Activated CD8-positive, alpha-beta memory T cell treated with anti-CD3 and anti-CD28 coated beads, Interleukin-2, amount 50 U/mL, for 24 hours (primary cell): ENCODE results near the gene CPED1.
"Not testable (repeated sequence)": the region's sequence is repeated elsewhere in the genome, so short reads cannot be mapped to it uniquely, and the experiment has no call there.

Experiments used
- DNase-seq: peaks from one replicate; pipeline ENCODE4 v3.0.0-alpha.2; 2020; ENCODE audit errors: extremely low read depth

The CPED1 gene

DNA sequence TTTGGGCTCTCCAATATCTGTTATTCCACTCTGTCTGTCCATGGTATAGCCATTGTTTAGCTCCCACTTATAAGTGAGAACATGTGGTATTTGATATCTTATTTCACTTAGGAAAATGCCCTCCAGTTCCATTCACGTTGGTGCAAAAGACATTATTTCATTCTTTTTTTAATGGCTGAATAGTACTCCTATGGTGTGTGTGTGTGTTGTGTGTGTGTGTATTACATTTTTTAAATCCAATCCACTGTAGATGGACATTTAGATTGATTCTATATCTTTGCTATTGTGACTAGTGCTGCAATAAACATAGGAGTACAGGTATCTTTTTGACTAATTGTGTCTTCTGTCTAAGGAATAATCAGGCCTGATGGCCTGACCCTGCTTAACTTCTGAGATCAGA lies 7.4 kb upstream of the CPED1 start:
- no peak for DNase-seq

- no peak for DNase-seq
Observed at GRCh38 chr7:120981888-120982615, 6.5 kb upstream of the CPED1 start.

GRCh38 chr7:120983592-120983991 lies 4.9 kb upstream of the CPED1 start:
- DNase-seq, result not testable (repeated sequence)

- DNase-seq, result no peak
Observed at GRCh38 chr7:120984406-120984805, 4.1 kb upstream of the CPED1 start.

DNA sequence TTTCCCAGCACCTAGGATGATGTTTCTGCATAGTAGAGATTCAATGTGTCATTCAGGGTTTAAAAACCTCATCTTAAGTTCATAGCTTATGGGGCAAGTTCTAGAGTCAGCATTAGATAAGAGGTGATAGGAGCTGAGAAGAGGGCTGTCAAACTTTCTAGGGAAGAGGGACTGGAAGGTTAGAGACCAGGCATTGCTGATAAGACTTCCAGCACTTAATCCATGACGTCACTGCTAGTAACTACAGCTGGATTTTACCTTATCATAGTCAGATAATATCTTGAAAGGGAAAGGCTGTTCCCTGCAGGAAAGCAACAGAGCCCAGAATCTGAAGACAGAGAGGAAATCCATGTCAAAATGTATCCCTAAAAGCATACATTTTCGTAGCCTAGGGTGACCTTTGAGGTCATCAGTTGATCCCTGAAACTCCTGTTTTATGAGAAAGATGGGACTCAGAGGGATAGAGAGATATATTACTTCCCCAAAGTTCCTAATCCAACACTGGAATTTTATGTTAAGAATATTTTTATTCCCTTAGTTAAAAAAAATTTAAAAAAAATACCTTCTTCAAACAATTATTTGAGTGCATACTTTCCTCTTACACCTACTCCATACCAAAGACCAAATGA lies 3.3 kb upstream of the CPED1 start:
- DNase-seq, result no peak

DNA sequence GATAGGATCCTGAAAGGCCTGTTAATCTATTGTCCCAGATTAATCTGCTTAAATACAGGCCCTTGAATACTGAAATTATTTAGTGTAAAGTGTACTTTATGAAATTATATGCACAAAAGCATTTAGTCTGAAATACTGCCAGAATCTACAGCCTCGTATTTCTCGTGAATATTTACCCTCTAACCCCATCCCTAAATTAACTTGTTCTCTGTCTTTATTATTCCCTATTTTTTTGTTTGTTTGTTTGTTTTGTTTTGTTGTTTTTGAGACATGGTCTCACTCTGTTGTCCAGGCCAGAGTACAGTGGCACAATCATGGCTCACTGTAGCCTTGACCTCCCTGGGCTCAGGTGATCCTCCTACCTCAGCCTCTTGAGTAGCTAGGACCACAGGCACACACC lies 2.7 kb upstream of the CPED1 start:
- no peak for DNase-seq

DNA sequence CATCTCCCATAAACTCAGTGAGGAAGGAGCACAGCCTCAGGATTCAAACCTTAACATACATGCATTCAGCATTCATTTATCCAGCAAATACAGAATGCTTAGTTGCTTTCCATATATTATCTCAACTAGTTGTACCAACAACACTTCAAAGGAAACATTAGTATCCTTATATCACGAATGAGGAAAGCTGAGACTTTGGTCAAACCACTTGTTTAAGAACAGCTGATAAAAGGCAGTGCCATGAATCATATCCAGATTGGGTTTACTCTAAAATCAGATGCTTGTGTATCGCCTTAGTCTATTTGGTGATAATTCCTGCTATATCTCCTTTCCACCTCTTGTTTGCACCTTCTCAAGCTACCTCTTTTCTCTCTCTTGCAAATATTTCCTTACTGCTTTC lies 1.9 kb upstream of the CPED1 start:
- DNase-seq, result no peak

GRCh38 chr7:120987280-120987679 lies 1.2 kb upstream of the CPED1 start:
- DNase-seq, result no peak

DNA sequence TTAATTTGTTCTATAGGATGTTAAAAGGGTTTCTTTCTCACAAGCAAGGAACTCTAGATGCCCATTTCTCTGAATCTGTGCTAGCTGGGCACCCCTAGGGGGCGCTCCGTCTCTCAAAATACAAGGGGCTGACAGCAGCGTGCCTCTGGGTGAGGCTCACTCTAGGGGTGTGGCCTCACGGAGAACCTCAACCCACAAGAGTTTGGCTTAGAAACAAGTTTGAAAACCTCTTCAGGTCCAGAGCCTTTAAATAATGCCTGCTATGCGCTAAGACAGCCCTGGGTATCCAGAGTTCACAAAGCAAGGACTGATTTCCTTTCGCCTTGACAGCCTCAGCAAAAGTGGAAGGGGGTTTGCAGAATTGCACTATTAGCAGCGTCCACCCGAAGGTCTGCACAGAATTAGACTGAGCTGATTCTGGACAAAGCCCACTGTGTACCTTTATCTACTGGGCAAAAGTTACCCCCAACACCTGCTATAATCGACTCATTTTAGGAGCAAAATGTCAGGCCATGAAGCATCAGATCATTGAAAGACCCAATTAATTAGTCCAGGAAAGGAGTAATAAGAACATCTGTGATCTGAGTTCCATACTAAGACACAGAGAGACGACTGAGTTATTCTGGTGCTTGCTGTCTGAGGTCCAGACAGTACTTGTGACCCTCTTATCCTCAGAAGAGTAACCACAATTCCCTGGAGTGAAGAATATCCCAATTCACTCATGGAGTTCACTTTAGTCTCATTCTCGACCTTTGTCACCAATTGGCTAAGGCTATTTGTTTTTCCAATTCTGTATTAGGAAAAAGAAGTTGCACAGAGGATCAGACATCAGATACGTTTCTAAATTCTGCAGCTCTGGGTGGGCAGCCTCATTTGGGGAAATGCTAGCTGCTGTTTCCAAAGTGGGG lies 574 bp upstream of the CPED1 start:
- peak; percentile 56 for DNase-seq

GRCh38 chr7:120989257-120990220 lies 1.0 kb downstream of the CPED1 start:
- DNase-seq, result no peak

GRCh38 chr7:120990468-120991118 lies 2.1 kb downstream of the CPED1 start:
- no peak for DNase-seq

GRCh38 chr7:120991161-120991560 lies 2.6 kb downstream of the CPED1 start:
- DNase-seq, result no peak

DNA sequence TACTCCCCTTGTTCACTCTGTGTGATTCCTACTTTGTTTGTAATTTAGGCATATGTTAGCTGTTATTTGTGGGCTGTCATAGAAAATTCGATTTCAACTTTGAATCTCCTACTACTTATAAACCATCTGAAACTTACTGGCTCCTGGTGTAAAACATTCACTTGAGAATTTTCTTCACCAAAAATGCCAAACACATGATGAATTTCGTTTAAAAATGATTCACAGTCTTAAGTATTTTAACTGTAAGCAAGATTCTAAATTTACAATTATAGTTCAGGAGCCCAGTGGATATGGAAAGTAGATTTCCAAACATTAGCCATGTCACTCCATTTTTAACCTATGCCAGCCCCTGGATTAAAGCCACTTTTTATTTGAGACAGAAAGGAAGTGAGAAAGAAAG lies 3.1 kb downstream of the CPED1 start:
- DNase-seq, result no peak

DNA sequence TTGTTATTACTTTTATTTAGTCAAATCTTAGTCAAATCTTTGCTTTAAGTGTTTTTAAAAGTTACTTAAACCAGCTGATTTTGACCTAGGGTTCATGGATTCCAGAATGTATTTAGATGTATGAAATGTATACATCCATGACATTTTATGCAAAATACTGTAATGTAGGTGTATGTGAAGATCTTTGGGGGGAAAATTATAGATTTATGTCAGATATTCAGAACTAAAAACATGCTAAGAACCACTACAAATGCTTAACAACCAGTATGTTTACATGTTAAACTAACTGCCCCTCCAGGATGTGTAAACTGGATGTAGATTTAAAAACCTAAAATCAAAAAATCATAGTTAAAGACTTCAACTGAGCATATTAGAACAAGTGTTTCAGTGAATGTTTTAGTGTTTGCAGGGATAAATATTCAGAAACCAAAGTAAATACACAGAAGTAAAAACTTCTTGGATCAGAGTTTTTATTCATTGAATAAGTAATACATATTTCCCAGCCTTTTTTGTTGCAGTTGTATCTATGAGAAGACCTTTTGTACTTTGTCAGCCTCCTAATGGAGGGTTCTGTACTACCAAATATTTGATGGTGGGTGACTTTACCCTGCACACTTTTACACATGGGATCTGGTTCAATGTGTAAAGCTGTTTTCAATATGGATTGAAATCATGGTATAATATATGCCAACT lies 3.9 kb downstream of the CPED1 start:
- no peak for DNase-seq

- DNase-seq, result no peak
Observed at GRCh38 chr7:120992965-120993494, 4.5 kb downstream of the CPED1 start.

GRCh38 chr7:120993553-120994191 lies 5.2 kb downstream of the CPED1 start:
- DNase-seq, result no peak

DNA sequence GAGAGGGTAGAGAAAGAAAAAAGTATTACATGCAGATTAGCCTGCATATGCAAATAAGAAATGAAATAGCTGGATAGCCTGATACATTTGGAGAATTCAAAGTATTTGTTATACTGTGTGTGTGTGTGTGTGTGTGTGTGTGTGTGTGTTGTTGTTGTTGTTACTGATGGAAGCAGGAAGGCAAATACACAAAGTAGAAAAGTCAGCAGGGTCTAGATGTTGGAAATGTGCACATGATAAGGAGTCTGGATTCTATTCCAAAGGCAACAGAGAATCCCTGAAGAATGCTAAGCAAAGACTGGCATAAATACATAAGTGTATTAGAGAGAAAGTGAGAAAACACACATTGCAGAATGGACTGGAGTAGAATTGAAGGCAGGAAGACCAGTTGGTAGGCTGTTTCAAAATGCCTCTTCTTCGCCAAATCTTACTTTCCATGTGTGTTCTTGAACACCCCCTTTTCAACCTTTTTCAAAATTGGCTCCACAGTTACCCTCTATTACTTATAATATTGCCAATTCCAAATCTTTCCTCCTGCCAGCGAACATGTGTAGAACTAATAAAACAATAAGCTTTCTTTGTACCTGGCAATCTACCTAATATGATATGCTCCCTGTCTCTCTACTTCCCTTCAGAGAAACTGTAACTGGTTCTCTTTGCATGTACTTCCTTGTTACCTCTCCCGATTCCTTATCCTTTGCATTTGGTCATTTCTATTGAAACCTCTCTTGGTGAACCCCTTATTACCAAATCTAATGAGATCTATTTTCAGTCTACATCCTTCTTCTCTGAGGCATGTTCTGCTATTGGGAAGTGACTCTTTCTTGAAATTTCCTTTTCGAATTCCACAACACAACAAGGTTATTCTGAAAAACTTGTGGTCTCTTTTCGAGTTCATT lies 6.2 kb downstream of the CPED1 start:
- no peak for DNase-seq

- DNase-seq, result no peak
Observed at GRCh38 chr7:120995654-120996053, 7.1 kb downstream of the CPED1 start.
